Activated T-helper 2 cell treated with anti-CD3 and anti-CD28 coated beads, Interferon-gamma antibody, Interleukin-2, Interleukin-4, amounts not matched to agents 10 μg/mL and 5 μg/mL and 100 μg/mL, durations not matched to agents 14 hours and 24 hours and 36 hours (primary cell): ENCODE data around the gene ENDOV. TPM values are rescaled to one million over a fixed set of nuclear protein-coding genes. Genes with fewer than 3 reads are reported as not detected.

Experiments
- DNase-seq: peaks from one replicate; pipeline ENCODE4 v3.0.0; 2021; ENCODE audit warnings: low spot score
- H3K27ac Mint-ChIP-seq: one replicate; pipeline ENCODE4 v1.8.0; 2021; ENCODE audit warnings: mixed read lengths
- H3K27me3 Mint-ChIP-seq: one replicate; pipeline ENCODE4 v1.8.0; 2021; ENCODE audit warnings: low read depth, mixed read lengths
- H3K36me3 Mint-ChIP-seq: one replicate; pipeline ENCODE4 v1.8.0; 2021; ENCODE audit warnings: low read depth, mixed read lengths
- H3K4me1 Mint-ChIP-seq: one replicate; pipeline ENCODE4 v1.8.0; 2021; ENCODE audit warnings: low read depth, mixed read lengths
- H3K4me3 Mint-ChIP-seq: one replicate; pipeline ENCODE4 v1.8.0; 2021; ENCODE audit warnings: low read depth, mild to moderate bottlenecking, moderate library complexity, mixed read lengths
- H3K9me3 Mint-ChIP-seq: one replicate; pipeline ENCODE4 v1.8.0; 2021; ENCODE audit warnings: mixed read lengths
- intact Hi-C: fragments of 100-400 bp; cut with micrococcal nuclease; formaldehyde crosslinking; loops from one replicate; pipeline ENCODE4 v1.15.1; 2023
- total RNA-seq: library from RNA; stranded (reverse); gene quantifications from 2 replicates; pipeline ENCODE4 v1.2.3, GENCODE V29; 2022

The ENDOV gene
- total RNA-seq, 1 donor from 2014 or later = 16.1 TPM

GRCh38 chr17:80432350-80432955 lies 17.5 kb downstream of the ENDOV start:
- no peaks in the 10 kb centered on the region for H3K36me3 Mint-ChIP-seq
- intact Hi-C loops = no loop called here
- DNase-seq = no peak
- no peaks in the 10 kb centered on the region for H3K27me3 Mint-ChIP-seq
- H3K9me3 Mint-ChIP-seq = no peaks in the 10 kb centered on the region
- no peak overlapping the region for H3K27ac Mint-ChIP-seq
- H3K4me3 Mint-ChIP-seq = no peak overlapping the region
- H3K4me1 Mint-ChIP-seq = no peaks in the 10 kb centered on the region

DNA sequence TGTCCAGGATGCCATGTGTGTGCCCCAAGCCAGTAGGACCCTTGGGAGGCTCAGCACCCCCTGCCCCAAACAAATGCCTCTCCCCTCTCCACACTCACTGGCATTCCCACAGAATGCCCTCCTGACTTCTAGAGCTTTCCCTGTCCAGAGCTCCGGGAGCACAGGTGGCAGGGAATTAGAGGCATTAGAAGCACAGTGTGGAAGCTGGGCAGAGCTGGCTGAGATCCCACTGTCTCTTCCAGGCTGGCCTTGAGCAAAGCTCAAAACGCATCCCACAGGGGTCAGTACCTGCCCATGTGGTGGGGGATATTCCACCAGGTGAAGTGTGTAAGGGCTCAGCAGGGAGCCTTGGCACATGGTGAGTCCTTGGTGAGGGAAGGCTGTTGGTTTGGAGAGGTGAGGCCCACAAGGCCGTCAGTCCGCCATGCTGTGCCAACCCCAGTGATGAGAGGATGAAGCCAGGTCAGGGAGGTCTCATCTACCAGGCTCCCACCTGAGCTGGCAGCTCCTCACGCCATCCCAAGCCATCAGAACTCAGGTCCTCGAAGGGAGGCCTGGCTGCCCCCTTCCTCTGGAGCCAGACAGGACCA lies 18.1 kb downstream of the ENDOV start:
- Mint-ChIP-seq H3K36me3 (no peaks in the 10 kb centered on the region), H3K4me3 (no peak overlapping the region), H3K27me3 (no peaks in the 10 kb centered on the region), H3K9me3 (no peaks in the 10 kb centered on the region), H3K27ac (no peak overlapping the region), H3K4me1 (no peaks in the 10 kb centered on the region)
- DNase-seq = no peak
- intact Hi-C loops = no loop called here

DNA sequence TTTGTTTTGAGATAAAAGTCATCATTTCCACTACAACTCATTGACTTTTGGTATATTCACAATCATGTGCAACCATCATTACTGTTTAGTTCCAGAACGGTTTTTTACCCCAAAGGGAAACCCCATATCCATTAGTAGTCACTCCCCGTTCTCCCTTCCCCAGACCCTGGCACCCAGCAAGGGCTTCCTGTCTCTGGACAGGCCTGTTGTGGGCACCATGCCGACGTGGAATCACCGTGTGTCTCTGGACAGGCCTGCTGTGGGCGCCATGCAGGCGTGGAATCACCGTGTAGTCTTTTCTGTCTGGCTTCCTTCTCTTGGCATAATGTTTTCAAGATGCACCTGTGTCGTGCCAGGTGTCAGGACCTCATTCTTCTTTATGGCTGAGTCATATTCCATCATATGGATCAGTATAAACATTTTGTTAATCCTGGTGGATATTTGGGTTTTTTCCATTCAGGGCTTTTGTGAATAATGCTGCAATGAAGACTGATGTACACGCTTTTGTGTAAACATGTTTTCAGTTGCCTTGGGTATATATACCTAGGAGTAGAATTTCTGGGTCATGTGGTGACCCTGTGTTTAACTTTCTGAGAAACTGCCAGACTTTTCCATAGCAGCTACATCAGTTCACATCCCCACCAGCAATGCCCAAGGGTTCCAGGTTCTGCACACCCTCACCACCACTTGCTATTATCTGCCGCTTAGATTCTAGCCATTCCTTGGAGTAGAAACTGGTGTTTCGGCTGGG lies 19.1 kb downstream of the ENDOV start:
- intact Hi-C loops = no loop called here
- Mint-ChIP-seq H3K36me3 (no peaks in the 10 kb centered on the region), H3K4me3 (no peak overlapping the region), H3K9me3 (no peaks in the 10 kb centered on the region), H3K27ac (no peak overlapping the region), H3K4me1 (no peaks in the 10 kb centered on the region), H3K27me3 (no peaks in the 10 kb centered on the region)
- no peak for DNase-seq

DNA sequence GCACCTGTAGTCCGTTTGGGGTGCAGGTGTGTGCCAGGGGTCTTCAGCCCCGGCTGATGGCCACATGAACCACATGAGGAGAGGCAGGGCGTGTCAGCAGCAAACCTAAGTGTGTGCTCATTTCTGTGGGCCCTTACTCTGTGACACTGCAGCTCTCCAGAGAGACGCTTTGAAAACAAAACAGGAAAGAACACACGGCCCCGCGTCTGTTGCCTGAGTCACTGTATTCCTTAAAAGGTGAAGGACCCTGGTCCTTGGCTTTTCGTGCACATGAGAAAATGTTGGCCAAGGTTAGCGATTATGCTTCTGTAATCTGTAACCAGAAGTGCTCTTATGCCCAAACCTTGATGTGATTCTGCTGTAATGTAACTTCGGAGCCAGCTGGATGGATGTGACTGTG lies 22.6 kb downstream of the ENDOV start:
- H3K27me3 Mint-ChIP-seq = no peaks in the 10 kb centered on the region
- no peaks in the 10 kb centered on the region for H3K9me3 Mint-ChIP-seq
- no peak overlapping the region for H3K4me3 Mint-ChIP-seq
- intact Hi-C loops = no loop called here
- no peaks in the 10 kb centered on the region for H3K36me3 Mint-ChIP-seq
- H3K4me1 Mint-ChIP-seq = no peaks in the 10 kb centered on the region
- DNase-seq = no peak
- H3K27ac Mint-ChIP-seq = no peak overlapping the region

DNA sequence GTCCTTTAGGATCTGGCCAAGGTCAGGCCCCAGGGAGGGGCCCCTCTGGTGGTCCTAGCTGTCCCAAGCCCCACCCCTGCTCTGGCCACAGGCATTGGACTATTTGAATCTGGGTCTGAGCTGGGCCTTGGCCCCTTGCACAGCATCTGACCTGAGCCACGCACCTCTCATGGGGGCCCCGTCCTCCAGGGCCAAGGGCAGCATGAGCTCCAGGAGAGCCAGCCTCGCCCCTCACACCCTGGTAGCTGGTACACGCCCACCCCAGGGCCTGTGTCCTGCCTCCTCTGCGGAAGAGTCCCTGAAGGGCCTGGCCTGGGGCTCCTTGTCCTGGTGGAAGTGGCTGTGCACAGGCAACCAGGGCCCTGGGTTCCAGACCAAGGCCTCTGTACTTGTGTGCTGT lies 23.8 kb downstream of the ENDOV start:
- Mint-ChIP-seq H3K27me3 (no peaks in the 10 kb centered on the region), H3K27ac (no peak overlapping the region), H3K36me3 (no peaks in the 10 kb centered on the region), H3K4me1 (no peaks in the 10 kb centered on the region), H3K4me3 (no peak overlapping the region), H3K9me3 (no peaks in the 10 kb centered on the region)
- DNase-seq = no peak
- intact Hi-C loops = no loop called here

- no peaks in the 10 kb centered on the region for H3K27me3 Mint-ChIP-seq
- H3K27ac Mint-ChIP-seq = no peak overlapping the region
- intact Hi-C loops = no loop called here
- H3K4me1 Mint-ChIP-seq = no peaks in the 10 kb centered on the region
- H3K36me3 Mint-ChIP-seq = no peaks in the 10 kb centered on the region
- H3K4me3 Mint-ChIP-seq = no peak overlapping the region
- no peak for DNase-seq
- no peaks in the 10 kb centered on the region for H3K9me3 Mint-ChIP-seq
These were observed 24.5 kb downstream of the ENDOV start for GRCh38 chr17:80439499-80439898.

DNA sequence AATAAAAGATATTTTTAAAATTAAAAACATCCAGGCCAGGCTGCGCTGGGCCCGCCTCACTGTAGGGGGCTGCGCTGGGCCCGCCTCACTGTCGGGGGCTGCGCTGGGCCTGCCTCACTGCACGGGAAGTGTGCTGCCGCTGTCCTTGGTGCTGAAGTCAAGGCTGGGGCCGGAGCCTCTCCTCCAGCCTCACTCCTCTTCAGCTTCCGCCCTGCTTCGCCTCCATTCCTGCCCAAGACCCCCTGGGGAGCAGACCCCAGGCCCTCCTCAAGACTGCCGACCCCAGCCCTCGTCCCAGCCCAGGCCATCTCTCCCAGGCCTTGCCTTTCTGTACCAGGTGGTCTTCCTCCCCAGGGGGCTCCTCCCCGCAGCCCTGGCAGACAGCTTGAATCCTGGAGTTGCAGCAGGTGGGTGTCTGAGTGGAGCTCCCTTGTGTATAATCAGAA lies 26.2 kb downstream of the ENDOV start:
- Mint-ChIP-seq H3K4me3 (no peak overlapping the region), H3K27me3 (no peaks in the 10 kb centered on the region), H3K9me3 (no peaks in the 10 kb centered on the region), H3K27ac (no peak overlapping the region), H3K36me3 (no peaks in the 10 kb centered on the region), H3K4me1 (no peaks in the 10 kb centered on the region)
- DNase-seq = peak; percentile 45
- intact Hi-C loops = no loop called here

DNA sequence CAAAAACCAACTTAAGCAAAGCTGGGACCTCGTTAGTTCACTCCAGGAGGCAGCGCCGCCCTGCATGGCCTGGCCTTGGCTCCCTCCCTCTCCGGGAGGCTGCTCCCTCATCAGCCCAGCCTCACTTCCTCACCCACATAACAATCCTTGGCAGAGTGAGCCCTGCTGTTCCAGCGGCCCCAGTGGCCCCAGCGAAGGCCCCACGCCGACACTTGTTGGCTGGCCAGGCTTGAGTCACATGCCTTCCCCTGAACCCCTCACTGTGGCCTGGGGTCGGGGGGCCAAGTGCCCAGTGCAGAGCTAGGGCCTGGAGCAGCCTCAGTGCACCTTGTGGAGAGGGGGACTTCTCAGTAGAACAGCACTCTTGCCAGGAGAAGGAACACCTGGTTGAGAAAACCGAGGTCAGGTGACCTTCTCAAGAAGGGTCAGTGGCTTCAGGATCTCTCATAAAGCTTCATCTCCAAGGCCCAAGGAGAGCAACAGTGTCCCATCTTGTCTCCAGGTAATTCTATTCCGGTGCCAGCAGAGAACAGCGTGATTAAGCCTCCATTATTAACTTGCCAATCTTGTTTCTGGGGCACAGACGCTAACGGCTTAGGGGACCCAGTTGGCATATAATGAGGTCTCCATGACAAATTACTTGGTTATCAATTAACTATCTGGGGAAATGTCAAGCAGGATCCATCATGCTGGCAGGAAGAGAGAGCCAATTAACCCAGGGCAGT lies 26.8 kb downstream of the ENDOV start:
- intact Hi-C loops = no loop called here
- Mint-ChIP-seq H3K27me3 (no peaks in the 10 kb centered on the region), H3K4me1 (no peaks in the 10 kb centered on the region)

GRCh38 chr17:80442323-80442659 lies 27.3 kb downstream of the ENDOV start:
- H3K36me3 Mint-ChIP-seq = no peaks in the 10 kb centered on the region
- no peaks in the 10 kb centered on the region for H3K9me3 Mint-ChIP-seq
- intact Hi-C loops = no loop called here
- H3K27me3 Mint-ChIP-seq = no peaks in the 10 kb centered on the region
- H3K27ac Mint-ChIP-seq = no peak overlapping the region
- no peak overlapping the region for H3K4me3 Mint-ChIP-seq
- H3K4me1 Mint-ChIP-seq = no peaks in the 10 kb centered on the region
- no peak for DNase-seq

More for the DNA sequence above, 26.8 kb downstream of the ENDOV start:
- Mint-ChIP-seq H3K36me3 (no peaks in the 10 kb centered on the region), H3K27ac (no peak overlapping the region), H3K9me3 (no peaks in the 10 kb centered on the region), H3K4me3 (no peak overlapping the region)
- no peak for DNase-seq

- no peaks in the 10 kb centered on the region for H3K36me3 Mint-ChIP-seq
- H3K4me1 Mint-ChIP-seq = no peaks in the 10 kb centered on the region
- H3K4me3 Mint-ChIP-seq = no peak overlapping the region
- H3K27ac Mint-ChIP-seq = no peak overlapping the region
- DNase-seq = no peak
- intact Hi-C loops = no loop called here
- H3K27me3 Mint-ChIP-seq = no peaks in the 10 kb centered on the region
- H3K9me3 Mint-ChIP-seq = no peaks in the 10 kb centered on the region
These were observed 27.8 kb downstream of the ENDOV start for GRCh38 chr17:80442764-80443163.

GRCh38 chr17:80443498-80443897 lies 28.5 kb downstream of the ENDOV start:
- Mint-ChIP-seq H3K36me3 (no peaks in the 10 kb centered on the region), H3K4me1 (no peaks in the 10 kb centered on the region), H3K4me3 (no peak overlapping the region), H3K27me3 (no peaks in the 10 kb centered on the region), H3K9me3 (no peaks in the 10 kb centered on the region), H3K27ac (no peak overlapping the region)
- intact Hi-C loops = no loop called here
- no peak for DNase-seq

- no peak overlapping the region for H3K4me3 Mint-ChIP-seq
- H3K4me1 Mint-ChIP-seq = no peaks in the 10 kb centered on the region
- H3K36me3 Mint-ChIP-seq = no peaks in the 10 kb centered on the region
- no peak overlapping the region for H3K27ac Mint-ChIP-seq
- DNase-seq = no peak
- no peaks in the 10 kb centered on the region for H3K27me3 Mint-ChIP-seq
- no peaks in the 10 kb centered on the region for H3K9me3 Mint-ChIP-seq
- intact Hi-C loops = no loop called here
These were observed 29.1 kb downstream of the ENDOV start for GRCh38 chr17:80443916-80444643.
